ENCODE results near the gene TRMT1.
A peak's percentile ranks its signal among the peaks of the same experiment; 100 is the strongest.
"Not testable (repeated sequence)": the region's sequence is repeated elsewhere in the genome, so short reads cannot be mapped to it uniquely, and the experiment has no call there.

Gene TRMT1

DNA sequence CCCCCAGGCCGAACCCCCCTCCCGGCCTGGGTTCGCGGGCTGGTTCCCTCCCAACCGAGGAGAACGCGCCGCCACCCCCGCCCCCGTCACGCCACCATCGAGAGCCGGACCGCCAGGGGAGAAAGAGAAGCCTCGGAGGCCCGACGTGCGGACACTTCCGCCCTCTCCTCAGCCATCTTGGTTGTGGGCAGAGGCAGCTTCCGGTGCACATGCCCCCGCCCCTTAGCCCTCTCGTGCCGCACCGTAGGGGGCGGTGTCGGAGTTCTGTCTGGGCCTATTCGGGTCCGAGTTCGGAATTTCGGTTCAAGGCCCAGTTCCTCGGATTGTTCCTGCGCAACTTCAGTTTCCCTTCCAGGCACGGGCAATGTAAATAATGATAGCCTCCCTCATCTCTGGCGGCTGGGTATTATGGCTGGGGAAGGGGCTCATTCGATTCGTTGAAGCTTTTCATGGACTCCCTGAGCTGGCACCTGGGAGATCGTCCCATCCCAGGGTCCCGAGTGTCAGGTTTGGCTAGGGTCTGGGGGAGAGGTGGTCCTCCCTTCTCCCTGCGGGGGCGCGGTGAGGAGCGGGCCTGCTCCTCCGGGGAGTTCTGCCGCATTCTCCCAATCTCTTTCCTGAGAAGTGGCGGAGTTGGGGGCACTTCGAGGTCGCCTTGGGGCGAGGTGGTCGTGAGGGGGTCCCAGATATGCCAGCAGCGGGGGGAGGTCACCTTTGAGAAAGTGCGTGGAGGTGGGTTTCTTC is 33.8 kb upstream of the TRMT1 start, which contains the start of the genes IER2 and STX10:
Gene IER2 (plus strand): TSS at position 225 of the 744 bp plus-strand sequence. CDS start 2,776 bp downstream, outside the sequence.
Gene STX10 (minus strand): TSS at position 189 of the 744 bp plus-strand sequence. CDS start 202 bp downstream, outside the sequence.
- peak; percentile 84 for DNase-seq

- DNase-seq, result no peak
These were observed 33.2 kb upstream of the TRMT1 start for GRCh38 chr19:13149628-13150186.

DNA sequence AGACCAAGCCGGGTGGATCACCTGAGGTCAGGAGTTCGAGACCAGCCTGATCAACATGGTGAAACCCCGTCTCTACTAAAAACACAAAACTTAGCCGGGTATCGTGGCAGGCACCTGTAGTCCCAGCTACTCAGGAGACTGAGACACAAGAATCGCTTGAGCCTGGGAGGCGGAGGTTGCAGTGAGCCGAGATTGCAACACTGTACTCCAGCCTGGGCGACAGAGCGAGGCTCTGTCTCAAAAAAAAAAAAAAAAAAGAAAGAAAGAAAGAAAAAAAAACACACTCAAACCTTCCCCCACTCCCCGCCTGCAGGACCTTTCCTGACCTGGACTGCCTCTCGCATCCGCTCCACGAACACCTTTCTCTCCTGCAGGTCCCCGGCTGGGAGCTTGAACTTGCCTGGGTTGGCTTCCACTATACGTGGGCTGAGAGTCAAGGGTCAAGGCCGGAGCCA is 32.7 kb upstream of the TRMT1 start:
- not testable (repeated sequence) for DNase-seq

DNA sequence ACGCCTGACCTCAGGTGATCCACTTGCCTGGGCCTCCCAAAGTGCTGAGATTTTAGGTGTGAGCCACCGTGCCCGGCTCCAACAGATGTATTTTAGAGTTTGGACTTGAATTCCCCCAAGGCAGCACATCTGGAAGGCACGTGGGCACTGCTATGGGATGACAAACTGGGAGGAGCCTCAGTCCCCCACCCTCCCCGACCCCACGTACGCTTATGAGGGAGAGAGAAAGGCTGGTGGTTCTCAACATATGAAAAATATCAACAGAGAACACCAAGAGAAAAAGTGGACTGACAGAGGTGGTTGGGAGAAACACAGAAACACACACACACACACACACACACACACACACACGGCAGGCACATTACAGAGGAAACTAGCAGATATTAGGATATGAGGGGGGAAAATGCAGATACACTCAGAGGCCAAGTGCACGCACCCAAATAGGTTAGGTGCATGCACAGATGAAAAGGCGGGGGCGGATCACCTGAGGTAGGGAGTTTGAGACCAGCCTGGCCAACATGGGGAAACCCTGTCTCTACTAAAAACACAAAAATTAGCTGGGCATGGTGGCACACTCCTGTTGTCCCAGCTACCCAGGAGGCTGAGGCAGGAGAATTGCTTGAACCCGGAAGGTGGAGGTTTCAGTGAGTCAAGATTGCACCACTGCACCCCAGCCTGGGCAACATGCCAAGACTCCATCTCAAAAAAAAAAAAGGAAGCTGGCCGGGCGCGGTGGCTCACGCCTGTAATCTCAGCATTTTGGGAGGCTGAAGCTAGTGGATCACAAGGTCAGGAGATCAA is 30.4 kb upstream of the TRMT1 start:
- peak; percentile 61 for DNase-seq

GRCh38 chr19:13139633-13140311 is 23.2 kb upstream of the TRMT1 start:
- no peak for DNase-seq

- peak; percentile 20 for DNase-seq
These were observed 22.3 kb upstream of the TRMT1 start for GRCh38 chr19:13138916-13139198.

GRCh38 chr19:13138171-13138915 is 21.8 kb upstream of the TRMT1 start:
- no peak for DNase-seq

DNA sequence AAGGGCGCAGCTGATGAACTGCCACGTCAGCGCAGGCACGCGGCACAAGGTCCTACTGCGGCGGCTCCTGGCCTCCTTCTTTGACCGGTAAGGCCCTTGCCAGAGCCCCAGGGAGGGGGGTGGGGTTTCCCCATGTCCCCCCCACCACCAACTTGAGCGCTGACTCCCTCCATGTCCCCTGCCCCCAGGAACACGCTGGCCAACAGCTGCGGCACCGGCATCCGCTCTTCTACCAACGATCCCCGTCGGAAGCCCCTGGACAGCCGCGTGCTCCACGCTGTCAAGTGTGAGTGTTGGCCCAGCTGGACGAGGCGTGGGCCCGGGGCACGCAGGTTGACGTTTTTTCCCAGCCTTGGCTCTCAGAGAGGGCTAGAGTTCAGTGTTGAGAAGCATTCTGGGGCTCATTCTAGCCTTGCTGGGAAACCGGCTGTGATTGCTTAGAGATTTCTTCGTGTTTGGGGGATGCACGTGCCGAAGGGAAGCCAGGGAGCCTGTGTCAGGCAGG is 20.8 kb upstream of the TRMT1 start:
- DNase-seq, result no peak

GRCh38 chr19:13135068-13136062 is 18.8 kb upstream of the TRMT1 start:
- no peak for DNase-seq

DNA sequence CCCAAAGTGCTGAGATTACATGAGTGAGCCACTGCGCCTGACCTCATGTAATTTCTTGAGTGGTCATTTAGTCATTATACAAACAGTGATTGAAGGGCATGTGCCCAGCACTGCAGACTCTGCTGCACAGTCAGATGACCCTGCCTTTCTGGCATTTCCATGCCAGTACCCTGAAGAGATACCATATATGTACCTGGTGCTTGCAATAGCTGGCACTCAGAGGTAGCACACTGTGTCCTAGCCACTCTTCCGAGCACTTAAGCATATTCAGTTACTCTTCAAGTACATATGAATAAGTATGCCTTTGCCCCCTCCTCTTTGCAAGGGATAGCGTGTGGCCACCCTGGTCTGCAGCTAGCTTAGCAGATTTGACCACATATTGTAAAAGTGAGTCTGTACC is 18.1 kb upstream of the TRMT1 start:
- DNase-seq, result no peak

GRCh38 chr19:13133241-13133870 is 16.8 kb upstream of the TRMT1 start:
- DNase-seq, result no peak

DNA sequence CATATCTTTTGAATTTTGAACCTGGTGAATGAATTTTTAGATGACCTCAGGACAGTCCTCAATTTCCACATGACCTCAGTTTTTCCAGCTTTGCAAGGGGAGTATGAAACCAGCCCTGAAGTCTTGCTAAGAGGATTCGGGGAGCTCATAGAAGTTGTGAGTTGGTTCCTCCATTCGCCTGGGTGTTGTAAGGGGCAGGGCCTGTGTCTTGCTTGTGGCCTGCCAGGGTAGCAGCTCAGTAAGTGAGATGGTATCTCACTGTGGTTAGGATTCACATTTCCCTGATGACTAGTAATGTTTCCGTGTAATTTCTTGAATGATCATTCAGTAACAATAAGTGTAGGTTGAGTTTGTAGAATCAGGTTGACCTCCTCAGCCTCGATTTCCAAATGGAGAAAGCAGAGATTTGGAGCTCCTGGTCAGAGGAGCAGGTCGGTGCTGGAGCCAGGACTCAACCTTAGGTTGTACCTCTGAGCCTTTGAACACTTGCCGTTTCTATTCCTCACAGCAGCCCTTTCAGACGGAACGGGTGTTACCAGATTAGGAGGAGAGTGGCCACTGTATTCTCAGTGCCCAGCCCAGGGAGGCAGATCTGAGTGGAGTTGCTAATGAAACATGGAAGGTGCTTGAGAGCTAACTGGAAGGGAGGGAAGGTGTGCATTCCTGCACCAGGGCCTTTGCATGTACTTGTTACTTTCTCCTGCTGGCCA is 16.1 kb upstream of the TRMT1 start:
- DNase-seq, result peak; percentile 88

DNA sequence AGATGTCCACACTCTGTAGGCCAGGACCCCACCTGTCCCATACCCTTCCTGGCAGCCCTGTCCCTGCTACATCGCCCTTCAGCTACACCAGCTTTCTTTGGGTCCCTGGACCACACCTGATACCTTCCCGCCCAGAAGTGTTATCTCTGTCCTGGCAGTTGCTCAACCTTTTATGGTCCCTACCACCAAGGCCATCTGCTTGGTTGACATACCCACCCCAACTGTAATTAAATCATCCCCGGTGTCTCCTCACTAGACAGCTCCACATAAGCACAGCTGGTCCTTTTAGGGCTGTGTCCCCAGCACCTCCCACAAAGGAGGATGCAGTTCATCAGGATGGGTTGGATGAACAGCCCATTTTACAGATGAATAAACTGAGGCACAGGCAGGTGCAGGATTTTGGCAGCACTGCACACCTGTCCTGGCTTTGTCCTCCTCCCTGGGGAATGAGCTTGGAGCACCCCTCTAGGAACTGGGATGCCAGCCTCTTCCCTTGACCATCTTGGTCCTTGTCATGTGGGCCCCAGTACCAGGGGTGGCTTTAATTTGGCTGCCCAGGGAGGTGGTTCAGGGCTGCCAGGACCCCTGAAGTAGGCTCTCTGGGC is 14.4 kb upstream of the TRMT1 start:
- DNase-seq, result no peak

DNA sequence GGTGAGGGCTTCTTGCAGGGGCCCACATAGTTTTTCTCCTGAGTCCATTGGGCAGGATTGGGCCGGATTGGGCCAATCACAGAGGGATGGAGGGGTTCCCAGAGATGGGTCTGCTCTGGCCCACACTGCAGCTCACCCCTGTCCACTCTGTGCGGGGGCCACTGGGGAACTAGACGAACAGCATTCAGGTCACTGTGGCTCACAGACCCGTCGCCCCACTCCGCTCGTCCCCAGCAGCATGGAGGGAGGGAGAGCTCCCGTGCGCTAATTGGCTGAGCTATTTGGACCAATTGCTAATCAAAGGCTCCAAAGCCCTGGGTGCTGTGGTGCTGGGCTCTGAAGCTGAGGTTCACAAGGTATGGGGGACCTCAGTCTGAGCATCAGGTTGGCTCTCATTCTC is 12.8 kb upstream of the TRMT1 start:
- no peak for DNase-seq

GRCh38 chr19:13128583-13128982 is 12.0 kb upstream of the TRMT1 start:
- DNase-seq, result no peak

- DNase-seq, result no peak
These were observed 11.5 kb upstream of the TRMT1 start for GRCh38 chr19:13127811-13128575.

GRCh38 chr19:13127051-13127450 is 10.5 kb upstream of the TRMT1 start:
- no peak for DNase-seq
